Esophagus (tissue), 2 donors: ENCODE measurements around the gene MIP. TPM values are rescaled to one million over a fixed set of nuclear protein-coding genes. Genes with fewer than 3 reads are reported as not detected.

Experiments used
- H3K27ac ChIP-seq, 2 donors: one replicate each; pipeline ENCODE4 v1.5.1; 2013; ENCODE audit warnings: low read depth in 2 of 2, mild to moderate bottlenecking in 2 of 2, inconsistent platforms in 1 of 2, low read length in 1 of 2, moderate library complexity in 1 of 2
- H3K27me3 ChIP-seq, 2 donors: one replicate each; pipeline ENCODE4 v1.6.1; 2013; ENCODE audit warnings: low read length in 2 of 2, control low read depth in 1 of 2, mild to moderate bottlenecking in 1 of 2; ENCODE audit not compliant: insufficient read depth in 2 of 2, control insufficient read depth in 1 of 2
- H3K36me3 ChIP-seq, 2 donors: one replicate each; pipeline ENCODE4 v1.6.1; 2013; ENCODE audit warnings: low read length in 1 of 2; ENCODE audit not compliant: control insufficient read depth in 2 of 2, insufficient read depth in 2 of 2
- H3K4me1 ChIP-seq, 2 donors: one replicate each; pipeline ENCODE4 v1.6.1; 2013; ENCODE audit warnings: low read length in 1 of 2; ENCODE audit not compliant: control insufficient read depth in 2 of 2, insufficient read depth in 2 of 2
- H3K4me3 ChIP-seq, 2 donors: one replicate each; pipeline ENCODE4 v1.5.1; 2013; ENCODE audit warnings: low read length in 2 of 2, mild to moderate bottlenecking in 2 of 2, low read depth in 1 of 2, moderate library complexity in 1 of 2
- H3K9me3 ChIP-seq, 2 donors: one replicate each; pipeline ENCODE4 v1.6.1; 2013; ENCODE audit warnings: mild to moderate bottlenecking in 2 of 2, low read depth in 1 of 2, low read length in 1 of 2, moderate library complexity in 1 of 2; ENCODE audit not compliant: control insufficient read depth in 2 of 2, insufficient read depth in 1 of 2
- WGBS, 2 donors: extraction: QIAGEN DNeasy Blood & Tissue Kit; methylation state at CpG; one replicate each; pipeline ENCODE4 v1.1.7; 2013; 5-methylcytosine and 5-hydroxymethylcytosine counted together
- polyA plus RNA-seq, 2 donors: library from polyadenylated mRNA; stranded (reverse); fragments of 200-250 nt; gene quantifications; one replicate each; pipeline ENCODE4 v1.2.3, GENCODE V29; 2013
- donor health status: healthy with polysubstance abuse.
- donor health status: Bipolar disorder and iron deficiency.

MIP gene
- polyA plus RNA-seq, 2 donors = 0.04 TPM; not detected in 1

- Histone ChIP-seq H3K4me1 (peaks cover 0 to 12% of the 10 kb centered on the region in 2 donors), H3K27ac (peak within 1 kb of the TSS in 1 of 2 donors; percentile 15), H3K9me3 (no peaks in the 10 kb centered on the region), H3K36me3 (no peaks in the 10 kb centered on the region), H3K27me3 (no peaks in the 10 kb centered on the region), H3K4me3 (peak within 1 kb of the TSS; percentile 42 to 56)
- 19% methylated on average over 59 of the region's 59 CpGs for WGBS, 2 donors
Observed at GRCh38 chr12:56488041-56488955, 33.8 kb upstream of the MIP start, which contains the start of gene GLS2. TSS of gene GLS2 (minus strand) at chr12:56488161. CDS start at chr12:56488118, 43 bp downstream.

- H3K4me1 ChIP-seq = peaks cover 0 to 12% of the 10 kb centered on the region in 2 donors
- no peaks in the 10 kb centered on the region for H3K9me3 ChIP-seq
- peak overlapping the region; percentile 42 to 56 for H3K4me3 ChIP-seq
- H3K27ac ChIP-seq = no peak overlapping the region
- no peaks in the 10 kb centered on the region for H3K27me3 ChIP-seq
- WGBS, 2 donors = 6 to 8% methylated on average over 38 to 44 of the region's 44 CpGs
- H3K36me3 ChIP-seq = no peaks in the 10 kb centered on the region
Observed at GRCh38 chr12:56487448-56488040, 33.1 kb upstream of the MIP start.

- no peak overlapping the region for H3K27ac ChIP-seq
- H3K4me3 ChIP-seq = no peak overlapping the region
- peaks cover 0 to 12% of the 10 kb centered on the region in 2 donors for H3K4me1 ChIP-seq
- H3K27me3 ChIP-seq = no peaks in the 10 kb centered on the region
- no peaks in the 10 kb centered on the region for H3K36me3 ChIP-seq
- no peaks in the 10 kb centered on the region for H3K9me3 ChIP-seq
- WGBS, 2 donors = 85 to 88% methylated on average over 12 of the region's 12 CpGs
Observed at GRCh38 chr12:56486694-56487093, 32.2 kb upstream of the MIP start.

- no peak overlapping the region for H3K27ac ChIP-seq
- peaks cover 0 to 13% of the 10 kb centered on the region in 2 donors for H3K4me1 ChIP-seq
- H3K9me3 ChIP-seq = no peaks in the 10 kb centered on the region
- H3K36me3 ChIP-seq = no peaks in the 10 kb centered on the region
- 81 to 85% methylated on average over 1 of the region's 1 CpG for WGBS, 2 donors
- H3K4me3 ChIP-seq = no peak overlapping the region
- no peaks in the 10 kb centered on the region for H3K27me3 ChIP-seq
Observed at GRCh38 chr12:56484566-56484965, 30.1 kb upstream of the MIP start.

GRCh38 chr12:56479625-56480024 lies 25.2 kb upstream of the MIP start:
- 94 to 95% methylated on average over 7 of the region's 7 CpGs for WGBS, 2 donors
- Histone ChIP-seq H3K9me3 (no peaks in the 10 kb centered on the region), H3K4me3 (no peak overlapping the region), H3K4me1 (peaks cover 0 to 4% of the 10 kb centered on the region in 2 donors), H3K27me3 (no peaks in the 10 kb centered on the region), H3K27ac (no peak overlapping the region), H3K36me3 (peaks cover under 1 to 3% of the 10 kb centered on the region in 2 donors)

- Histone ChIP-seq H3K4me1 (peaks cover 0 to 4% of the 10 kb centered on the region in 2 donors), H3K36me3 (peaks cover 4% of the 10 kb centered on the region in 2 donors)
Observed at GRCh38 chr12:56477521-56478225, 23.2 kb upstream of the MIP start.

GRCh38 chr12:56476972-56477432 lies 22.5 kb upstream of the MIP start:
- no peaks in the 10 kb centered on the region for H3K9me3 ChIP-seq
- H3K27ac ChIP-seq = no peak overlapping the region
- no peaks in the 10 kb centered on the region for H3K27me3 ChIP-seq
- WGBS, 2 donors = 79 to 85% methylated on average over 1 of the region's 1 CpG
- peaks cover 0 to 4% of the 10 kb centered on the region in 2 donors for H3K4me1 ChIP-seq
- H3K36me3 ChIP-seq = peaks cover 4% of the 10 kb centered on the region in 2 donors
- H3K4me3 ChIP-seq = no peak overlapping the region

More at GRCh38 chr12:56477521-56478225, 23.2 kb upstream of the MIP start:
- H3K27me3 ChIP-seq = no peaks in the 10 kb centered on the region
- H3K27ac ChIP-seq = no peak overlapping the region
- H3K9me3 ChIP-seq = no peaks in the 10 kb centered on the region
- WGBS, 2 donors = 83 to 87% methylated on average over 6 of the region's 6 CpGs
- H3K4me3 ChIP-seq = no peak overlapping the region

- Histone ChIP-seq H3K27ac (no peak overlapping the region), H3K4me1 (peaks cover 0 to 4% of the 10 kb centered on the region in 2 donors), H3K27me3 (no peaks in the 10 kb centered on the region), H3K9me3 (no peaks in the 10 kb centered on the region), H3K4me3 (no peak overlapping the region), H3K36me3 (peaks cover 4% of the 10 kb centered on the region in 2 donors)
- WGBS, 2 donors = 76 to 89% methylated on average over 6 of the region's 6 CpGs
Observed at GRCh38 chr12:56476143-56476542, 21.7 kb upstream of the MIP start.

GRCh38 chr12:56474389-56474788 lies 19.9 kb upstream of the MIP start:
- H3K36me3 ChIP-seq = peaks cover 4% of the 10 kb centered on the region in 2 donors
- no peak overlapping the region for H3K4me3 ChIP-seq
- H3K9me3 ChIP-seq = no peaks in the 10 kb centered on the region
- H3K27me3 ChIP-seq = no peaks in the 10 kb centered on the region
- H3K27ac ChIP-seq = no peak overlapping the region
- WGBS, 2 donors = 93 to 96% methylated on average over 9 of the region's 9 CpGs
- H3K4me1 ChIP-seq = peaks cover 0 to 8% of the 10 kb centered on the region in 2 donors
